ENCODE data around the gene RGMA. TPM values are rescaled to one million over a fixed set of nuclear protein-coding genes. Genes with fewer than 3 reads are reported as not detected.
"Not testable (repeated sequence)": the region's sequence is repeated elsewhere in the genome, so short reads cannot be mapped to it uniquely, and the experiment has no call there.

Gene RGMA
- total and polyA plus RNA-seq, 2 donors (not counting 1 experiment from before 2014, with no cell fraction given): not detected

DNA sequence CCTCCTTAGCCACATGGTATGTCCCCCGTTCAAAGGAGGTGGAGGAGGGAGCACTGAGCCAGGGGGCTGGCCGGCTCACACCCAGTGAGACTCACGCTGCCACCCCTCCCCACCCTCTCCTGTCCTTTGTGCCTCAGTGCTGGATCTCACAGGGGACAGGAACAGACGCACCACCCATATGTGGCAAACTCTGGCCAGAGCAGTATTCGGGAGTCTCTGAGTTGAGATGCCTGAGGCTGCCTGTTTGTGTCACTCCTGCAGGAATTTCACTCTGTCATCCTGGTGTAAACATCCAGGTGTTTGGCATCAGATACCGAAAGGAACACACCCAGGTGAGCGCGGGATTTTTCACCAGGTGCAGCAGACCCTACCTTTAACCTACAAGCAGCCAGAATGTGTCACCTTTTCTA lies 25.7 kb downstream of the RGMA start:
- Histone ChIP-seq H3K36me3 (replicated peaks in 1 of 2; ENCODE audit: control extremely low read depth in 1 of 2, control insufficient read depth in 1 of 2, extremely low read depth in 1 of 2, insufficient read depth in 2 of 2, low read length in 1 of 2) (no peaks in the 10 kb centered on the region), H3K4me2 (replicated peaks; ENCODE audit: low read depth, low read length, poor library complexity, severe bottlenecking) (no peak overlapping the region), H3K27me3 (replicated peaks in 1 of 4; ENCODE audit: control extremely low read depth in 1 of 4, control insufficient read depth in 3 of 4, insufficient read depth in 4 of 4, low read length in 3 of 4) (peaks cover 0 to 7% (median 0%) of the 10 kb centered on the region in 4 experiments), H2AFZ (ENCODE audit: insufficient read depth, low read depth, low read length, poor library complexity, severe bottlenecking) (no peak overlapping the region), H3K79me2 (ENCODE audit: control insufficient read depth, insufficient read depth, low read length) (no peaks in the 10 kb centered on the region), H4K20me1 (ENCODE audit: control insufficient read depth, insufficient read depth, low read length, poor library complexity, severe bottlenecking) (no peaks in the 10 kb centered on the region), H3K4me1 (ENCODE audit: control insufficient read depth in 2 of 2, insufficient read depth in 2 of 2, low read length in 2 of 2) (no peaks in the 10 kb centered on the region), H3K4me3 (ENCODE audit: control extremely low read depth in 1 of 5, extremely low read depth in 1 of 5, insufficient read depth in 1 of 5, low read depth in 2 of 5, low read length in 4 of 5) (no peak overlapping the region), H3K9ac (ENCODE audit: low read length) (no peak overlapping the region), H3K9me3 (ENCODE audit: control extremely low read depth in 1 of 3, control insufficient read depth in 2 of 3, insufficient read depth in 1 of 3, low read length in 2 of 3) (peaks cover 0 to 5% (median 0%) of the 10 kb centered on the region in 3 donors), H3K27ac (ENCODE audit: low read length in 2 of 2) (no peak overlapping the region)
- ATAC-seq (ENCODE audit: low read depth) (no peak), DNase-seq (no peak)
- Mint-ChIP-seq H3K27me3 (peaks cover 8% of the 10 kb centered on the region), H3K4me3 (no peak overlapping the region), H3K9me3 (ENCODE audit: insufficient read depth) (no peaks in the 10 kb centered on the region), H3K4me1 (no peaks in the 10 kb centered on the region), H3K27ac (no peak overlapping the region)
- 98% methylated on average over 5 of the region's 8 CpGs for WGBS (ENCODE audit: insufficient coverage)
- TF ChIP-seq, protein P1, sequence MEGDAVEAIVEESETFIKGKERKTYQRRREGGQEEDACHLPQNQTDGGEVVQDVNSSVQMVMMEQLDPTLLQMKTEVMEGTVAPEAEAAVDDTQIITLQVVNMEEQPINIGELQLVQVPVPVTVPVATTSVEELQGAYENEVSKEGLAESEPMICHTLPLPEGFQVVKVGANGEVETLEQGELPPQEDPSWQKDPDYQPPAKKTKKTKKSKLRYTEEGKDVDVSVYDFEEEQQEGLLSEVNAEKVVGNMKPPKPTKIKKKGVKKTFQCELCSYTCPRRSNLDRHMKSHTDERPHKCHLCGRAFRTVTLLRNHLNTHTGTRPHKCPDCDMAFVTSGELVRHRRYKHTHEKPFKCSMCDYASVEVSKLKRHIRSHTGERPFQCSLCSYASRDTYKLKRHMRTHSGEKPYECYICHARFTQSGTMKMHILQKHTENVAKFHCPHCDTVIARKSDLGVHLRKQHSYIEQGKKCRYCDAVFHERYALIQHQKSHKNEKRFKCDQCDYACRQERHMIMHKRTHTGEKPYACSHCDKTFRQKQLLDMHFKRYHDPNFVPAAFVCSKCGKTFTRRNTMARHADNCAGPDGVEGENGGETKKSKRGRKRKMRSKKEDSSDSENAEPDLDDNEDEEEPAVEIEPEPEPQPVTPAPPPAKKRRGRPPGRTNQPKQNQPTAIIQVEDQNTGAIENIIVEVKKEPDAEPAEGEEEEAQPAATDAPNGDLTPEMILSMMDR (IDR thresholded peaks at IDR 0.05): no peak
- TF ChIP-seq EZH2 (IDR thresholded peaks at IDR 0.05; ENCODE audit: borderline replicate concordance, insufficient read depth, low read depth, low read length, poor library complexity, severe bottlenecking): no peak
- POLR2A ChIA-PET: no interaction called here
- CTCF ChIA-PET: no interaction called here
- intact Hi-C loops (cut with micrococcal nuclease): no loop called here

DNA sequence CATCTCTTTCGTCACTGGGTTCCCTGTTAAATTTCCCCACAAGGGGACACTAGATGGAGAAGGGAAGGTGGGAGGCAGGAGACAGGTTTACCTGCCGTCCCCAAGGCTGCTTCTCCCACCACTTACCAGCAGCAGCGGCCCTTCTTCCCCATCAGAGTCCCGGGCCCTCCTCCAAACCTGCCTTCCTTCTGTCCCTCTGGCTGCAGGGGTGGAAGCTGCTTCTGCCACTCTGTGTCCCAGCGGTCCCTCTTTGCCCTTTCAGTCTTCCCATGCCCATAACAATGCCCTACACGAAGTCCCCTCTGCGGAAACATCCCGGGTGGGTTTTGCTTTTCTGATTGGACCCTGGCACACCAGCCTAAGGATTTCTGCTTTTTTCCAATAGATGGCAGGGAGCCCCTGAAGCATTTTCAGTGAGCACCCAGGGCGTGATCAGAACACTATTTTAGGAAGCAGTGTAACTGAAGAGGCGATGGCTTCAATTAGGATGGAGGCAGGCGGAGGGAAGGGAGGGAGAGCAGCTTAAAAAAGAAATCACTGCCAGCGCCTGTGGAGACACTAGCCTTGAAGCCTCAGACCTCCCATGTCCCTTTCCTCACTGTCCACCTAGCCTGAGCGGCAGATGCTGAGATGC lies 26.3 kb downstream of the RGMA start:
- H3K27me3 ChIP-seq (replicated peaks in 1 of 4; ENCODE audit: control extremely low read depth in 1 of 4, control insufficient read depth in 3 of 4, insufficient read depth in 4 of 4, low read length in 3 of 4); H3K36me3 ChIP-seq (replicated peaks in 1 of 2; ENCODE audit: control extremely low read depth in 1 of 2, control insufficient read depth in 1 of 2, extremely low read depth in 1 of 2, insufficient read depth in 2 of 2, low read length in 1 of 2); ATAC-seq (ENCODE audit: low read depth); intact Hi-C loops (cut with micrococcal nuclease); H3K4me1 ChIP-seq (ENCODE audit: control insufficient read depth in 2 of 2, insufficient read depth in 2 of 2, low read length in 2 of 2); POLR2A ChIA-PET; H3K4me3 Mint-ChIP-seq; H3K79me2 ChIP-seq (ENCODE audit: control insufficient read depth, insufficient read depth, low read length); H4K20me1 ChIP-seq (ENCODE audit: control insufficient read depth, insufficient read depth, low read length, poor library complexity, severe bottlenecking); DNase-seq; H3K27ac Mint-ChIP-seq; H2AFZ ChIP-seq (ENCODE audit: insufficient read depth, low read depth, low read length, poor library complexity, severe bottlenecking); H3K27ac ChIP-seq (ENCODE audit: low read length in 2 of 2); H3K9me3 Mint-ChIP-seq (ENCODE audit: insufficient read depth); CTCF ChIA-PET; H3K4me3 ChIP-seq (ENCODE audit: control extremely low read depth in 1 of 5, extremely low read depth in 1 of 5, insufficient read depth in 1 of 5, low read depth in 2 of 5, low read length in 4 of 5); H3K4me2 ChIP-seq (replicated peaks; ENCODE audit: low read depth, low read length, poor library complexity, severe bottlenecking); H3K9me3 ChIP-seq (ENCODE audit: control extremely low read depth in 1 of 3, control insufficient read depth in 2 of 3, insufficient read depth in 1 of 3, low read length in 2 of 3); H3K9ac ChIP-seq (ENCODE audit: low read length); H3K4me1 Mint-ChIP-seq: not testable (repeated sequence)
- peaks cover 10% of the 10 kb centered on the region for H3K27me3 Mint-ChIP-seq
- 94% methylated on average over 7 of the region's 13 CpGs for WGBS (ENCODE audit: insufficient coverage)
